ENCODE data around the gene TBC1D25.
"Not testable (repeated sequence)": the region's sequence is repeated elsewhere in the genome, so short reads cannot be mapped to it uniquely, and the experiment has no call there.

TBC1D25 gene

GRCh38 chrX:48514126-48514806, 25.2 kb upstream of the TBC1D25 start:
- no peak for DNase-seq

GRCh38 chrX:48514868-48515460, 24.6 kb upstream of the TBC1D25 start:
- no peak for DNase-seq

- no peak for DNase-seq
Observed at GRCh38 chrX:48515842-48516241, 23.7 kb upstream of the TBC1D25 start.

- no peak for DNase-seq
Observed at GRCh38 chrX:48516285-48516684, 23.2 kb upstream of the TBC1D25 start.

- no peak for DNase-seq
Observed at GRCh38 chrX:48516987-48517386, 22.5 kb upstream of the TBC1D25 start.

GRCh38 chrX:48519481-48519880, 20.0 kb upstream of the TBC1D25 start:
- not testable (repeated sequence) for DNase-seq

GRCh38 chrX:48520455-48520854, 19.1 kb upstream of the TBC1D25 start:
- DNase-seq = no peak

- DNase-seq = no peak
Observed at GRCh38 chrX:48520976-48521352, 18.6 kb upstream of the TBC1D25 start.

- peak; percentile 72 for DNase-seq
Observed at GRCh38 chrX:48521353-48522243, 17.9 kb upstream of the TBC1D25 start, which contains the start of gene EBP. Gene EBP, plus strand, starts transcription at chrX:48521808. Its CDS starts 1,964 bp downstream, at chrX:48523772.

- no peak for DNase-seq
Observed at GRCh38 chrX:48522291-48522690, 17.2 kb upstream of the TBC1D25 start.

GRCh38 chrX:48523682-48524081, 15.8 kb upstream of the TBC1D25 start:
- DNase-seq = no peak

- not testable (repeated sequence) for DNase-seq
Observed at GRCh38 chrX:48525853-48526252, 13.7 kb upstream of the TBC1D25 start.

GRCh38 chrX:48530736-48531135, 8.8 kb upstream of the TBC1D25 start:
- DNase-seq = no peak

GRCh38 chrX:48531358-48531959, 8.1 kb upstream of the TBC1D25 start:
- DNase-seq = no peak

- no peak for DNase-seq
Observed at GRCh38 chrX:48532161-48532560, 7.4 kb upstream of the TBC1D25 start.

GRCh38 chrX:48533165-48533564, 6.3 kb upstream of the TBC1D25 start:
- DNase-seq = no peak

GRCh38 chrX:48538641-48539344, 721 bp upstream of the TBC1D25 start:
- DNase-seq = no peak

GRCh38 chrX:48540028-48540375, 488 bp downstream of the TBC1D25 start:
- DNase-seq = no peak

- no peak for DNase-seq
Observed at GRCh38 chrX:48540480-48540879, 966 bp downstream of the TBC1D25 start.

- no peak for DNase-seq
Observed at GRCh38 chrX:48541140-48541814, 1.8 kb downstream of the TBC1D25 start.

GRCh38 chrX:48548871-48549270, 9.4 kb downstream of the TBC1D25 start:
- no peak for DNase-seq

Data from right kidney (tissue), 1 donor.